ENCODE measurements around the gene PRPF31.

The PRPF31 gene

DNA sequence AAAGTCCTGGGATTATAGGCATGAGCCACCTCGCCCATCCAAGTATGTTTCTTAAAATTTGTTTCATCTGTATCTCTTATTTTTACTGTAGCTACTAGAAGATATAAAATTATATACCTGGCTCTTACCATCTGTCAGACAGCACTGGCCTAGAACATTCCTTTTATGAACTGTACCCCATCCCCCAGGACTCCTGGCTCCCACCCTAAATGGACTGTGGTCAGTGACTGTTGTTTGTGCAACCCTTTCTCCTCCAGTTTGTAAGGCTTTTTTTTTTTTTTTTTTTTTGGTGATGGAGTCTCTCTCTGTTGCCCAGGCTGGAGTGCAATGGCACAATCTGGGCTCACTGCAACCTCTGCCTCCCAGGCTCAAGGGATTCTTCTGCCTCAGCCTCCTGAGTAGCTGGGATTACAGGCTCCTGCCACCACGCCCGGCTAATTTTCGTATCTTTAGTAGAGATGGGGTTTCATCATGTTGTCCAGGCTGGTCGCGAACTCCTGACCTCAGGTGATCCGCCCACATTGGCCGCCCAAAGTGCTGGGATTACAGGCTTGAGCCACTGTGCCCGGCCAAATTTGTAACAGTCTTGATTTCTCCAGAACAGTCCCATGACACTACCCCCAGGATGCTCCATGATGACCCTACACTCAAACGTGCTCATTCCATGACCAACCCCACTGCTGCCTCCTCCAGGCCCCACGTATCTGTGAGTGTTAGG, 10.4 kb upstream of the PRPF31 start:
- no peak for DNase-seq
- Histone ChIP-seq H3K4me3 (no peak overlapping the region), H3K36me3 (peaks cover 35 to 48% (median 39%) of the 10 kb centered on the region in 3 donors), H3K4me1 (peaks cover 0 to 22% (median 10%) of the 10 kb centered on the region in 4 donors), H3K9me3 (no peaks in the 10 kb centered on the region), H3K27me3 (no peaks in the 10 kb centered on the region), H3K27ac (no peak overlapping the region)
- TF ChIP-seq, protein P1, sequence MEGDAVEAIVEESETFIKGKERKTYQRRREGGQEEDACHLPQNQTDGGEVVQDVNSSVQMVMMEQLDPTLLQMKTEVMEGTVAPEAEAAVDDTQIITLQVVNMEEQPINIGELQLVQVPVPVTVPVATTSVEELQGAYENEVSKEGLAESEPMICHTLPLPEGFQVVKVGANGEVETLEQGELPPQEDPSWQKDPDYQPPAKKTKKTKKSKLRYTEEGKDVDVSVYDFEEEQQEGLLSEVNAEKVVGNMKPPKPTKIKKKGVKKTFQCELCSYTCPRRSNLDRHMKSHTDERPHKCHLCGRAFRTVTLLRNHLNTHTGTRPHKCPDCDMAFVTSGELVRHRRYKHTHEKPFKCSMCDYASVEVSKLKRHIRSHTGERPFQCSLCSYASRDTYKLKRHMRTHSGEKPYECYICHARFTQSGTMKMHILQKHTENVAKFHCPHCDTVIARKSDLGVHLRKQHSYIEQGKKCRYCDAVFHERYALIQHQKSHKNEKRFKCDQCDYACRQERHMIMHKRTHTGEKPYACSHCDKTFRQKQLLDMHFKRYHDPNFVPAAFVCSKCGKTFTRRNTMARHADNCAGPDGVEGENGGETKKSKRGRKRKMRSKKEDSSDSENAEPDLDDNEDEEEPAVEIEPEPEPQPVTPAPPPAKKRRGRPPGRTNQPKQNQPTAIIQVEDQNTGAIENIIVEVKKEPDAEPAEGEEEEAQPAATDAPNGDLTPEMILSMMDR (IDR thresholded peaks at IDR 0.05) = no peak
- intact Hi-C loops (cut with DNase I; ENCODE audit: low total_unique reads) = no loop called here

DNA sequence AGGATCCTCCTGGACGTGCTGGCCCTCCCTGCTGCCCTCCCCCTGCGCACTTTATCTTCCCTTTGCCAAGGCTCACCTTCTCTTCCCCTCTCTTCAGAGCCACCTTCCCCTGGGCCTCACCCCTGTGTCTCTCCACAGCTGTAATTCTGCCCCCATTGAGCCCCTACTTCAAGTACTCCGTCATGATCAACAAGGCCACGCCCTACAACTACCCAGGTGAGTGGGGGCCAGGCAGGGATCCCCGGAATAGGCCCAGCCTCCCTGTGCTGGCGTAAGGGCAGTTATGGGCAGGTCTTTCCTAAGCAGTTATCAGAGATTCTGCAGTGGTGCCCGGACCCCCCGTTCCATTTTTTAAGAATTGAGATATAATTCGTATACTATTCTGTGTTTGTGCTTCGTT, 9.8 kb upstream of the PRPF31 start:
- Histone ChIP-seq H3K36me3 (peaks cover 41 to 55% (median 45%) of the 10 kb centered on the region in 3 donors), H3K4me3 (no peak overlapping the region), H3K27ac (no peak overlapping the region), H3K9me3 (no peaks in the 10 kb centered on the region), H3K4me1 (peaks cover 0 to 22% (median 10%) of the 10 kb centered on the region in 4 donors), H3K27me3 (no peaks in the 10 kb centered on the region)
- DNase-seq = no peak
- intact Hi-C loops (cut with DNase I; ENCODE audit: low total_unique reads) = no loop called here
- TF ChIP-seq, protein P1 (IDR thresholded peaks at IDR 0.05) = no peak

DNA sequence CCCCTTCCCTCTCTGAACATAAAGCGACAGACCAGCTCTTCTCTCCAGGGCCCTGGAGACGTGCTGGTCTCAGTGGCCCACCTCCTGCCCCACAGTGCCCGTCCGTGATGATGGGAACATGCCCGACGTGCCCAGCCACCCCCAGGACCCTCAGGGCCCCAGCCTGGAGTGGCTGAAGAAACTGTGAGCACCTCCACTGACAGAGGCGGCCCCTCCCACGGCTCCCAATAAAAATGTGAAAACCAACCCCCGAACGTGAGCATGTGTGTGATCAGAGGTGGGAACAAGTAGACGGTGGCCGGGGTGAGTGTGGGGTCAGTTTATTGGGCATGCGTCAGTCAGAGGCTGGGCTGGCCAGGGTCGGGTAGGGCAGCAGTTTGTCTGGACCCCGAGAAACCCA, 8.8 kb upstream of the PRPF31 start:
- peaks cover 44 to 60% (median 50%) of the 10 kb centered on the region in 3 donors for H3K36me3 ChIP-seq

DNA sequence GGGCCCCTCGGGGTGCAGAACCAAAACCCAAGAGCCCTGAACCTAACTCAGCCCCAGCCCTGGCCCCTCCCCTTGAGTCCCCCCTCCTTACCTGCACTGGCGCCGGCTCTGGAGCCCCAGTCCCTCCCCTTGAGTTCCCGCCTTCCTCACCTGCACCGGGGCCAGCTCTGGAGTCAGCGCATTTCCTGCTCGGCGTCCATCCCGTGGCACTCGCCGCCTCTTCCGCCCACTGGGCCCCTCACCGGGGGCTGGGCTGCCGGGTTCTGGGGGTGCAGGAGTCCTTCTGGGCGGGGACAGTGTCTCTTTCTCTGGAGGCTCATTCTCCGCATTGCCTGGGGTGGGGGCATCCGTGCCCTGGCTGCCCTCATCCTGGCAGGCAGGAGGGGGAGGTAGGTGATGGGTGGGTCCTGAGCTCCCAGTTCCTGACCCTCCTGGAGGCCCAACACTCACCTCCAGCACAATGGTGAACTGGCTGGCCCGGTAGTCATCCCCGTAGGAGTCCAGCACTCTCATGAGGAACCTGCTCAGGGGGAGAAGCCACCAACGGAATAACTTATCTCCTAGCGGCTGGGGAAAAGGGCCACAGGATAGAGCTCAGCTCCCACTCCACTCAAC, 7.6 kb upstream of the PRPF31 start:
- TF ChIP-seq, protein P1 (IDR thresholded peaks at IDR 0.05) = no peak
- H3K27ac ChIP-seq = no peak overlapping the region
- H3K4me1 ChIP-seq = peaks cover 0 to 16% (median 7%) of the 10 kb centered on the region in 4 donors
- no peaks in the 10 kb centered on the region for H3K9me3 ChIP-seq
- intact Hi-C loops (cut with DNase I; ENCODE audit: low total_unique reads) = no loop called here
- H3K27me3 ChIP-seq = no peaks in the 10 kb centered on the region
- DNase-seq = no peak
- H3K36me3 ChIP-seq = peaks cover 44 to 60% (median 55%) of the 10 kb centered on the region in 3 donors
- H3K4me3 ChIP-seq = no peak overlapping the region

More for the DNA sequence above, 8.8 kb upstream of the PRPF31 start:
- intact Hi-C loops (cut with DNase I; ENCODE audit: low total_unique reads) = no loop called here
- DNase-seq = no peak
- H3K27ac ChIP-seq = no peak overlapping the region
- peaks cover 0 to 22% (median 10%) of the 10 kb centered on the region in 4 donors for H3K4me1 ChIP-seq
- H3K9me3 ChIP-seq = no peaks in the 10 kb centered on the region
- H3K27me3 ChIP-seq = no peaks in the 10 kb centered on the region
- TF ChIP-seq, protein P1 (IDR thresholded peaks at IDR 0.05) = no peak
- no peak overlapping the region for H3K4me3 ChIP-seq

DNA sequence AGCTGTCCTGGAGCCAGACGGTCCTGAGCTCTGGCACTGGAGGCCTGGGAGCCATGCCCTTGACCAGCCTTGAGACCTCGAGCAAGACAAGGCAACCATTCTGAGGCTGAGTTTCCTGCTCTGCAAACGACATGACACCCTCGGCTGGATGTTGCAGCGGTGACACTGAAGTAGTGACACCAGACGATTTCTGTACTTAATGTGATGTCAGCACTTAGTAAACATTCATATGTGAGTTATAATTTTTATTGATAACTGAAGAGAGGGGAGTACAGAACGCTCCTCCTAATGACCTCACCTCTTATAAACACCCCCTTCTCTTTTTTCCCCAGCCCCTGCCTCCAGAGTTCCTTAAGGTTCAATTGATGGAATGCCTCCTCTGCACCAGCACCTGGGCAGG, 7.1 kb upstream of the PRPF31 start:
- Histone ChIP-seq H3K4me1 (peaks cover 0 to 12% (median 3%) of the 10 kb centered on the region in 4 donors), H3K9me3 (no peaks in the 10 kb centered on the region), H3K4me3 (no peak overlapping the region), H3K36me3 (peaks cover 44 to 60% (median 55%) of the 10 kb centered on the region in 3 donors), H3K27me3 (no peaks in the 10 kb centered on the region), H3K27ac (no peak overlapping the region)
- intact Hi-C loops (cut with DNase I; ENCODE audit: low total_unique reads) = no loop called here
- TF ChIP-seq, protein P1 (IDR thresholded peaks at IDR 0.05) = no peak
- DNase-seq = no peak
